SK-N-MC (cell line): ENCODE measurements around the gene UBE2F.
"Not testable (repeated sequence)": the region's sequence is repeated elsewhere in the genome, so short reads cannot be mapped to it uniquely, and the experiment has no call there.

ENCODE experiments used
- DNase-seq: peaks from one replicate; pipeline ENCODE4 v3.0.0-alpha.2; 2011; ENCODE audit warnings: low read depth, low spot score
- H3K27ac ChIP-seq: fragments of 200-600 bp; sonication (generic); 2 replicates; pipeline ENCODE4 v1.5.1; 2016; ENCODE audit warnings: mixed run types
- H3K36me3 ChIP-seq: fragments of 200-600 bp; sonication (generic); 2 replicates; pipeline ENCODE4 v1.6.1; 2017; ENCODE audit warnings: antibody characterized with exemption, low read length, mixed read lengths; ENCODE audit not compliant: insufficient read depth
- H3K4me3 ChIP-seq: fragments of 200-600 bp; sonication (generic); 2 replicates; pipeline ENCODE4 v1.5.1; 2016
- H3K9ac ChIP-seq: fragments of 200-600 bp; sonication (generic); 2 replicates; pipeline ENCODE4 v1.8.0; 2017; ENCODE audit warnings: mixed run types, mixed read lengths; ENCODE audit not compliant: insufficient read length
- H3K9me3 ChIP-seq: fragments of 200-600 bp; sonication (generic); 2 replicates; pipeline ENCODE4 v1.6.1; 2017; ENCODE audit warnings: low read depth, mild to moderate bottlenecking, antibody characterized with exemption, low read length, moderate library complexity, mixed read lengths
- EZH2 ChIP-seq: fragments of 200-600 bp; sonication (generic); IDR thresholded peaks from one replicate; pipeline ENCODE4 v1.6.1; 2017; ENCODE audit warnings: antibody characterized with exemption
- FOXP2 ChIP-seq: optimal IDR thresholded peaks from 2 replicates; pipeline ENCODE3; 2011; ENCODE audit warnings: mild to moderate bottlenecking, moderate library complexity; ENCODE audit not compliant: insufficient read depth; ENCODE audit errors: extremely low read length, control extremely low read depth
- POLR2AphosphoS5 ChIP-seq: IDR thresholded peaks from 2 replicates; pipeline ENCODE4 v1.6.1; 2012; ENCODE audit warnings: mild to moderate bottlenecking, low read depth, low read length, borderline replicate concordance

The UBE2F gene

GRCh38 chr2:238025741-238026360 is 59.0 kb downstream of the UBE2F start:
- TF ChIP-seq POLR2AphosphoS5 (no peak), EZH2 (no peak), FOXP2 (no peak)
- Histone ChIP-seq H3K4me3 (no peak overlapping the region), H3K9me3 (no peaks in the 10 kb centered on the region), H3K27ac (no peak overlapping the region), H3K9ac (no peak overlapping the region), H3K36me3 (peaks cover 10% of the 10 kb centered on the region; the same call in 1 of the 2 replicates)
- DNase-seq, result no peak

- peaks cover 20% of the 10 kb centered on the region for H3K36me3 ChIP-seq
- no peak for DNase-seq
- TF ChIP-seq POLR2AphosphoS5, result no peak
- TF ChIP-seq EZH2, result no peak
- TF ChIP-seq FOXP2, result no peak
- H3K9ac ChIP-seq, result no peak overlapping the region
- H3K27ac ChIP-seq, result no peak overlapping the region
- no peaks in the 10 kb centered on the region for H3K9me3 ChIP-seq
- no peak overlapping the region for H3K4me3 ChIP-seq
Measured at GRCh38 chr2:238027058-238027457, 60.2 kb downstream of the UBE2F start.

- H3K9ac ChIP-seq, result no peak overlapping the region
- H3K9me3 ChIP-seq, result no peaks in the 10 kb centered on the region
- H3K27ac ChIP-seq, result no peak overlapping the region
- TF ChIP-seq POLR2AphosphoS5 (no peak), FOXP2 (no peak)
- DNase-seq, result no peak
- no peak overlapping the region for H3K4me3 ChIP-seq
- H3K36me3 ChIP-seq, result peaks cover 24% of the 10 kb centered on the region
Measured at GRCh38 chr2:238027591-238028415, 61.0 kb downstream of the UBE2F start.

GRCh38 chr2:238029853-238030252 is 63.0 kb downstream of the UBE2F start:
- TF ChIP-seq POLR2AphosphoS5, result no peak
- no peak for TF ChIP-seq EZH2
- TF ChIP-seq FOXP2, result no peak
- no peak overlapping the region for H3K4me3 ChIP-seq
- DNase-seq, result no peak
- H3K9ac ChIP-seq, result no peak overlapping the region
- H3K27ac ChIP-seq, result no peak overlapping the region
- no peaks in the 10 kb centered on the region for H3K9me3 ChIP-seq
- H3K36me3 ChIP-seq, result peaks cover 33% of the 10 kb centered on the region

- Histone ChIP-seq H3K9ac (no peak overlapping the region), H3K9me3 (no peaks in the 10 kb centered on the region), H3K36me3 (peaks cover 33% of the 10 kb centered on the region), H3K27ac (no peak overlapping the region), H3K4me3 (no peak overlapping the region)
- no peak for DNase-seq
- TF ChIP-seq POLR2AphosphoS5, result no peak
- no peak for TF ChIP-seq EZH2
- no peak for TF ChIP-seq FOXP2
Measured at GRCh38 chr2:238030422-238031155, 63.8 kb downstream of the UBE2F start.

- Histone ChIP-seq H3K36me3 (peaks cover 33% of the 10 kb centered on the region), H3K9ac (no peak overlapping the region), H3K27ac (no peak overlapping the region), H3K9me3 (no peaks in the 10 kb centered on the region), H3K4me3 (no peak overlapping the region)
- TF ChIP-seq EZH2 (no peak), FOXP2 (no peak)
- DNase-seq, result no peak
Measured at GRCh38 chr2:238031751-238032150, 64.9 kb downstream of the UBE2F start.

GRCh38 chr2:238032755-238033337 is 66.0 kb downstream of the UBE2F start:
- no peak overlapping the region for H3K4me3 ChIP-seq
- no peak overlapping the region for H3K27ac ChIP-seq
- H3K9me3 ChIP-seq, result no peaks in the 10 kb centered on the region
- H3K36me3 ChIP-seq, result peaks cover 36% of the 10 kb centered on the region
- no peak for DNase-seq
- H3K9ac ChIP-seq, result no peak overlapping the region
- TF ChIP-seq EZH2 (no peak), POLR2AphosphoS5 (no peak), FOXP2 (no peak)

GRCh38 chr2:238033991-238034390 is 67.2 kb downstream of the UBE2F start:
- H3K9me3 ChIP-seq, DNase-seq, H3K9ac ChIP-seq, H3K27ac ChIP-seq, H3K4me3 ChIP-seq: not testable (repeated sequence)
- H3K36me3 ChIP-seq, result peaks cover 41% of the 10 kb centered on the region
